Stomach smooth muscle (tissue), 2 donors: ENCODE measurements around the gene MC1R.
"Not testable (repeated sequence)": the region's sequence is repeated elsewhere in the genome, so short reads cannot be mapped to it uniquely, and the experiment has no call there.

Experiments used
- H3K27ac ChIP-seq: one replicate; pipeline ENCODE4 v1.7.0; 2013; ENCODE audit warnings: mild to moderate bottlenecking, low read length, inconsistent platforms
- H3K27me3 ChIP-seq, 2 donors: one replicate each; pipeline ENCODE4 v1.7.0; 2013; ENCODE audit warnings: low read length in 2 of 2; ENCODE audit not compliant: insufficient read depth in 2 of 2, control insufficient read depth in 1 of 2
- H3K36me3 ChIP-seq, 2 donors: one replicate each; pipeline ENCODE4 v1.7.0; 2013; ENCODE audit warnings: low read length in 2 of 2; ENCODE audit not compliant: control insufficient read depth in 2 of 2, insufficient read depth in 2 of 2
- H3K4me1 ChIP-seq: one replicate; pipeline ENCODE4 v1.7.0; 2013; ENCODE audit warnings: low read length; ENCODE audit not compliant: control insufficient read depth, insufficient read depth
- H3K4me3 ChIP-seq, 2 donors: one replicate each; pipeline ENCODE4 v1.7.0; 2013; ENCODE audit warnings: low read length in 2 of 2
- H3K9ac ChIP-seq, 2 donors: one replicate each; pipeline ENCODE4 v1.7.0; 2013; ENCODE audit warnings: low read length in 2 of 2, mild to moderate bottlenecking in 1 of 2
- H3K9me3 ChIP-seq, 2 donors: one replicate each; pipeline ENCODE4 v1.7.0; 2013; ENCODE audit warnings: low read length in 2 of 2; ENCODE audit not compliant: control insufficient read depth in 2 of 2
- donor health status: healthy.
- donor health status: Pancreatic carcinoma.

Gene MC1R

GRCh38 chr16:89924925-89925307 lies 6.3 kb downstream of the MC1R start:
- H3K9me3 ChIP-seq: no peaks in the 10 kb centered on the region
- no peaks in the 10 kb centered on the region for H3K36me3 ChIP-seq
- H3K4me3 ChIP-seq: no peak overlapping the region
- no peak overlapping the region for H3K9ac ChIP-seq
- H3K4me1 ChIP-seq: peaks cover 34% of the 10 kb centered on the region
- H3K27me3 ChIP-seq: peaks cover 16 to 48% of the 10 kb centered on the region in 2 donors
- no peak overlapping the region for H3K27ac ChIP-seq

DNA sequence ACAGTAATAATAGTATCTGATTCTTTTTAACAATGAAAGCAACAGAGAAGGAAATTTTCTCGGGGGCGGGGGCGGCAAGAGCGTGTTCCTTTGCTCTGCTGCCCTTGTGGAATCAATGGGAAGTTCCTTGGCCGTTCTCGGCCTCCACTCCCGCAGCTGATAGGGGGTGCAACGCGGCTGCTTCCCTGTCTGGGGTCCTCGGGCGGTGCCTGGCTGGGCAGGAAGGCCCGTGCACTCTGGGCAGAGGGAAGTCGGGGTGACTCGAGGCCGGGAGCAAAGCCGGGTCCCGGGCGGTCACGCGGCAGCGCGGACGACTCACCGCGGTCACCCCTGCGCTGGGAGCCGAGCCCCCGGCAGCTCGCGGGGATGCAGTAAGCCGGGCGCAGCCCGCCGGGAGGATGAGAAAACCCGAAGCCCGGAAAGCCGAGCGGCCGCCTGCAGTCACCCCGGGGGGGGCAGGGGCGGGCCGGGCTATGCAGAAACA lies 7.0 kb downstream of the MC1R start:
- no peaks in the 10 kb centered on the region for H3K9me3 ChIP-seq
- no peak overlapping the region for H3K27ac ChIP-seq
- H3K4me3 ChIP-seq: peak overlapping the region in 1 of 2 donors; percentile 61
- peaks cover 34% of the 10 kb centered on the region for H3K4me1 ChIP-seq
- no peaks in the 10 kb centered on the region for H3K36me3 ChIP-seq
- no peak overlapping the region for H3K9ac ChIP-seq
- H3K27me3 ChIP-seq: peaks cover 16 to 41% of the 10 kb centered on the region in 2 donors

DNA sequence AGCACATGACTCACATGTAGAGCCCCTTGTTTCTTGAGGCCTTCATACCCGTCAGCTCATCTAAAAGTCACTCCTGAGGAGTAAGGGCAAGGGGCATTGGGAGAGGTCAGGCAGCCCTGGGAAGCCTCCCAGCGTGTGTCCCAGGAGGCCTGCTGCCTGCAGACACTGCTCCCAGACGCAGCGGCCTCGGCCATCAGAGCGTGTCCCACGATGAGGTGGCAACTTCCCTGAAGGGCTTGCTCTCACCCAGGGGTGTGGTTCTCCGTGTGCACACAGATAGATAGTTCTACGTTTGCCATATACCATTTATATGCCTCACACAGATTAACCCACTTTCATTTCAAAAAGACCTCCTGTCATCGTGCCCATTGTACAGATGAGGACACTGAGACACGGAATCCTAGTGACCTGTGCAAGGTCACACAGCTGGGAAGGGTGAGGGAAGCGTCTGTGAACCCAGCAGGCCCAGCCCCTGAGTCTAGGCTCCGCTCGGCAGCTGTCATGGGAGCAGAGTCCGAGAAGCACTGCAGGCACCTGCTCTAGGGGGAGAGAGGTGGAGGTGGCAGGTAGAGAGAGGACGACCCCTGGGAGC lies 12.7 kb downstream of the MC1R start:
- H3K9me3 ChIP-seq: no peaks in the 10 kb centered on the region
- H3K4me1 ChIP-seq: peaks cover 1% of the 10 kb centered on the region
- no peaks in the 10 kb centered on the region for H3K36me3 ChIP-seq
- H3K9ac ChIP-seq: no peak overlapping the region
- H3K27me3 ChIP-seq: peaks cover 6 to 14% of the 10 kb centered on the region in 2 donors
- no peak overlapping the region for H3K4me3 ChIP-seq
- H3K27ac ChIP-seq: no peak overlapping the region

DNA sequence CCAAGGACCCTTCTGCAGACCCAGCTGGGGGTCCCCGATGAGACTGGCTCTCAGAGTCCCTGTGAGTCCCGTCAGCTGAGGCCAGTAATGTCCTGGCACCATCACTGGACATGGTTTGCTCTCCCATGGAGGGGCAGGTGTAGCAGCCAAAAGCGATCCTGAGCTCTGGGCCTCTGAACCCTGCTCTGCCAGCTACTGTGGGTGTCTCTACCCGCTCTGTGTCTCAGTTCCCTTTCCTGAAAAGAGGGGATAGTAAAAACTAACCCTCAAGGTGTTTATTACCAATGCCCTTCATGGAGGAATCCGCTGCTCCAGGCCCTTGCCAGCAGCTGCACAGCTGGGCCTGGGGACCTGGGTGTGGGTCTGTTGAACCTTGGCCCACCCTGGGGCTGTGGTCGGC lies 13.3 kb downstream of the MC1R start:
- H3K27ac ChIP-seq: no peak overlapping the region
- H3K4me3 ChIP-seq: no peak overlapping the region
- no peaks in the 10 kb centered on the region for H3K9me3 ChIP-seq
- no peak overlapping the region for H3K9ac ChIP-seq
- no peaks in the 10 kb centered on the region for H3K36me3 ChIP-seq
- no peaks in the 10 kb centered on the region for H3K4me1 ChIP-seq
- peaks cover 6 to 14% of the 10 kb centered on the region in 2 donors for H3K27me3 ChIP-seq

DNA sequence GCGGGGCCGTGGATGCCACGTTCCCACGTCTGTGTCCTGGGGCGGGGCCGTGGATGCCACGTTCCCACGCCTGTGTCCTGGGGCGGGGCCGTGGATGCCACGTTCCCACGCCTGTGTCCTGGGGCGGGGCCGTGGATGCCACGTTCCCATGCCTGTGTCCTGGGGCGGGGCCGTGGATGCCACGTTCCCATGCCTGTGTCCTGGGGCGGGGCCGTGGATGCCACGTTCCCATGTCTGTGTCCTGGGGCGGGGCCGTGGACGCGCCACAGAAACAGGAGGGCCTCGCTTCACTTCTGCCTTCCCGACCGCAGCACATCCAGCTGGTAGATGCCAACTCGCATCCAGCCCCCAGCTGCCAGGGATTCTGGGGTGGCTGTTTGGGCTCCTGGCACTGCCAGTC lies 15.4 kb downstream of the MC1R start:
- not testable (repeated sequence) for H3K9ac ChIP-seq, H3K4me3 ChIP-seq, H3K36me3 ChIP-seq, H3K4me1 ChIP-seq, H3K9me3 ChIP-seq, H3K27ac ChIP-seq
- H3K27me3 ChIP-seq: peaks cover 2 to 11% of the 10 kb centered on the region in 2 donors

DNA sequence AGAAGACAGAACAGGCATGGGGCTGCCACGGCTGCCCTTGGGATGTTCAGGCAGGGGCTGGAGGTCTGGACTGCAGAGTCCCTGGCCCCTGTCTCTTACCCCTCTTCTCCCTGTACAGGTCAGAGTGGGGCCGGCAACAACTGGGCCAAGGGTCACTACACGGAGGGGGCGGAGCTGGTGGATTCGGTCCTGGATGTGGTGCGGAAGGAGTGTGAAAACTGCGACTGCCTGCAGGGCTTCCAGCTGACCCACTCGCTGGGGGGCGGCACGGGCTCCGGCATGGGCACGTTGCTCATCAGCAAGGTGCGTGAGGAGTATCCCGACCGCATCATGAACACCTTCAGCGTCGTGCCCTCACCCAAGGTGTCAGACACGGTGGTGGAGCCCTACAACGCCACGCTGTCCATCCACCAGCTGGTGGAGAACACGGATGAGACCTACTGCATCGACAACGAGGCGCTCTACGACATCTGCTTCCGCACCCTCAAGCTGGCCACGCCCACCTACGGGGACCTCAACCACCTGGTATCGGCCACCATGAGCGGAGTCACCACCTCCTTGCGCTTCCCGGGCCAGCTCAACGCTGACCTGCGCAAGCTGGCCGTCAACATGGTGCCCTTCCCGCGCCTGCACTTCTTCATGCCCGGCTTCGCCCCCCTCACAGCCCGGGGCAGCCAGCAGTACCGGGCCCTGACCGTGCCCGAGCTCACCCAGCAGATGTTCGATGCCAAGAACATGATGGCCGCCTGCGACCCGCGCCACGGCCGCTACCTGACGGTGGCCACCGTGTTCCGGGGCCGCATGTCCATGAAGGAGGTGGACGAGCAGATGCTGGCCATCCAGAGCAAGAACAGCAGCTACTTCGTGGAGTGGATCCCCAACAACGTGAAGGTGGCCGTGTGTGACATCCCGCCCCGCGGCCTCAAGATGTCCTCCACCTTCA lies 16.2 kb downstream of the MC1R start:
- H3K27ac ChIP-seq: no peak overlapping the region
- H3K4me3 ChIP-seq: no peak overlapping the region
- H3K9me3 ChIP-seq: no peaks in the 10 kb centered on the region
- peaks cover 2 to 11% of the 10 kb centered on the region in 2 donors for H3K27me3 ChIP-seq
- H3K9ac ChIP-seq: no peak overlapping the region
- no peaks in the 10 kb centered on the region for H3K4me1 ChIP-seq
- no peaks in the 10 kb centered on the region for H3K36me3 ChIP-seq

DNA sequence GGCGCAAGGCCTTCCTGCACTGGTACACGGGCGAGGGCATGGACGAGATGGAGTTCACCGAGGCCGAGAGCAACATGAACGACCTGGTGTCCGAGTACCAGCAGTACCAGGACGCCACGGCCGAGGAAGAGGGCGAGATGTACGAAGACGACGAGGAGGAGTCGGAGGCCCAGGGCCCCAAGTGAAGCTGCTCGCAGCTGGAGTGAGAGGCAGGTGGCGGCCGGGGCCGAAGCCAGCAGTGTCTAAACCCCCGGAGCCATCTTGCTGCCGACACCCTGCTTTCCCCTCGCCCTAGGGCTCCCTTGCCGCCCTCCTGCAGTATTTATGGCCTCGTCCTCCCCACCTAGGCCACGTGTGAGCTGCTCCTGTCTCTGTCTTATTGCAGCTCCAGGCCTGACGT lies 17.0 kb downstream of the MC1R start:
- not testable (repeated sequence) for H3K4me1 ChIP-seq, H3K4me3 ChIP-seq, H3K36me3 ChIP-seq, H3K27ac ChIP-seq, H3K9ac ChIP-seq, H3K9me3 ChIP-seq
- peaks cover 2 to 11% of the 10 kb centered on the region in 2 donors for H3K27me3 ChIP-seq

GRCh38 chr16:89936034-89936433 lies 17.4 kb downstream of the MC1R start:
- no peak overlapping the region for H3K9ac ChIP-seq

DNA sequence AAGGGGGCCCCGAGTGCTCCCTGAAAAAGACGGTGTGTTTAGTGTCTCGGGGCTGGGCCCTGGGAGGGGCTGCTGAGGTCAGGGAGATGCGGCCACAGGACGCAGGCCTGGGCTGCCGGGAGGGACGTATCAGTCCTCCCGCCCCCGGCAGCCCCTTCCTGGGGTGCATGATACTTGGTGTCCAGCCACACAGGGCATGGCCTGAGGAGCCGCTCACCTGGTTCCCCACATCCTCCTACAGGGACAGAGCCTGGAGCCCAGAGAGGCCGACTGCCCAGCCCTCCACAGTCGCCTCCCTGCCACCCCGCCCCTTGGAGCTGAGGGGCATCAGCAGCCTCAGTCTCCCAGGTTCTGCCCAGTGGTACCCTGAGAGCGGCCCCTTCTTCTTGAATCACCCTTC lies 17.8 kb downstream of the MC1R start:
- Histone ChIP-seq H3K27ac (no peak overlapping the region), H3K4me3 (no peak overlapping the region), H3K9ac (no peak overlapping the region), H3K9me3 (no peaks in the 10 kb centered on the region), H3K4me1 (no peaks in the 10 kb centered on the region), H3K36me3 (no peaks in the 10 kb centered on the region), H3K27me3 (peaks cover 2 to 7% of the 10 kb centered on the region in 2 donors)

More at GRCh38 chr16:89936034-89936433, 17.4 kb downstream of the MC1R start:
- H3K4me1 ChIP-seq: no peaks in the 10 kb centered on the region
- H3K4me3 ChIP-seq: no peak overlapping the region
- peaks cover 2 to 11% of the 10 kb centered on the region in 2 donors for H3K27me3 ChIP-seq
- no peaks in the 10 kb centered on the region for H3K9me3 ChIP-seq
- H3K36me3 ChIP-seq: no peaks in the 10 kb centered on the region
- H3K27ac ChIP-seq: no peak overlapping the region

GRCh38 chr16:89936981-89937380 lies 18.3 kb downstream of the MC1R start:
- peaks cover under 1 to 2% of the 10 kb centered on the region in 2 donors for H3K27me3 ChIP-seq
- no peaks in the 10 kb centered on the region for H3K36me3 ChIP-seq
- H3K4me1 ChIP-seq: no peaks in the 10 kb centered on the region
- H3K9me3 ChIP-seq: no peaks in the 10 kb centered on the region
- no peak overlapping the region for H3K27ac ChIP-seq
- H3K4me3 ChIP-seq: no peak overlapping the region
- no peak overlapping the region for H3K9ac ChIP-seq
